AG09319 (cell line): ENCODE results near the gene ADM.
A peak's percentile ranks its signal among the peaks of the same experiment; 100 is the strongest.

ENCODE experiments used
- DNase-seq: peaks from one replicate; pipeline ENCODE4 v3.0.0-alpha.2; 2010; ENCODE audit warnings: low read depth; ENCODE audit errors: extremely low read depth
- CTCF ChIP-seq: IDR thresholded peaks from 2 replicates; pipeline ENCODE4 v1.5.1; 2011; ENCODE audit warnings: low read depth, mild to moderate bottlenecking, inconsistent platforms, low read length, moderate library complexity

ADM gene

DNA sequence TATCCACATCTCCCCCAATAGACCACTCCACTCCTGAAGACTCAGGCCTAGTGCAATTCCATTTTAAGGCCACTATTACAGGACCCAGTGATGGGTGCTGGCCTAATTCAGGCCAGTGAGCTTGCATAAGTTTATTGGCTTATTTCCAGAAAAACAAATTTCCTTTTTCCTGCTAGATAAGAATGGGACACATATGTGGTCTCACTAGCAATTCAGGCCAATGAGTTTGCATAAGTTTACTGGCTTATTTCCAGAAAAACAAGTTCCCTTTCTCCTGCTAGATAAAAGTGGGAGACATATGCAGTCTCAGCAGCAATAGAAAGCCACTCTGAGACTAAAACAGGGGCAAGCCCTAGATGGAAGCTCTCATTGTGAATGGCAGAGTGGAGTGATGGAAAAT lies 22.4 kb downstream of the ADM start:
- no peak for TF ChIP-seq CTCF
- no peak for DNase-seq

GRCh38 chr11:10328314-10329098 lies 23.6 kb downstream of the ADM start:
- no peak for TF ChIP-seq CTCF
- DNase-seq = no peak

DNA sequence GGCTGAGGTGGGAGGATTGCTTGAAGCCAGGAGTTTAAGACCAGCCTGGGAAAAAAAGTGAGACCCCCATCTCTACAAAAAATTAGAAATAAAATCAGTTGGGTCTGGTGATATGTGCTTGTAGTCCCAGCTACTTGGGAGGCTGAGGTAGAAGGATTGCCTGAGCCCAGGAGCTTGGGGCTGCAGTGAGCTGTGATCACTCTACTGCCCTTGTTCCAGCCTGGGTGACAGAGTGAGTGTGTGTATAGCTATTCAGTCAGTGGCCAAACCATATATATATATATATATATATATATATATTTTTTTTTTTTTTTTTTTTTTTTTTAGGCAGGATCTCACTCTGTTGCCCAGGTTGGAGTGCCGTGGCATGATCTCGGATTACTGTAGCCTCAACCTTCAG lies 24.5 kb downstream of the ADM start:
- DNase-seq = no peak

DNA sequence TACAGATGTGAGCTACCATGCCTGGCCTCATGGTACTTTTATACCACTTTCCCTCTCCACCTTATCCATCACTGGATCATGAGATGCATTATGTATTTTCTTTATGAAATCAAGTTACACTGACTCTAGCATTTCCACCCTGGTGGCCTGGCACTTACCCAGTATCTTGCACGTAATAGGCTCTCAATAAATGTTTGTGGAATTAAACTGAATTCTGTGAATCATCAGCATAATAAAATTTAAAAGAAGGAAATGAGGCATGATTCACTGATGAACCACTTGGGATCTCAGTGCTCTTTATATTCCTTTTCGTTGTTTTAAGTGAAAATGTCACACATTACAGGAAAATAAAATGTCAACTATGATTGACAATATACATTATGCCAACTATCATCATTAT lies 25.1 kb downstream of the ADM start:
- peak; percentile 69 for DNase-seq
- no peak for TF ChIP-seq CTCF

More for the DNA sequence above, 24.5 kb downstream of the ADM start:
- no peak for TF ChIP-seq CTCF

GRCh38 chr11:10331548-10332289 lies 26.8 kb downstream of the ADM start:
- TF ChIP-seq CTCF = no peak
- no peak for DNase-seq

- no peak for TF ChIP-seq CTCF
- no peak for DNase-seq
These were observed 28.6 kb downstream of the ADM start for GRCh38 chr11:10333490-10333889.

DNA sequence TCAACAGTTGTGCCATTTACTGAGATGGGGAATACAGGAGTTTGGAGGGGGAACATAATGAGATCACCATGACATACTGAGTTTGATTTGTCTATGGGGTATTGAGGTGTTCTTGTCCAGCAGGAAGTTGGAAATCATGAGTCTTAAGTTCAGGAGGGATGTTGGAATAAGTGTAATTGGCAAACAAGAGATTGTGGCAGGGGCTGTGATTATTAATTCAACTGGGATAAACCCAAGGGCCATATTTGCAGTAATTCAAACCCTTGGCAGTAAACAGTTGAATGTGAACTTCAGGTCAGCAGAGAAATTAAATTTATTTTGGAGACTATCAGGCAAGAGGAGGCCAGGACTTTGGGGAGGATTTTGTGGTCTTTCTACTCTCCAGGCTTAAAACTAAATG lies 33.4 kb downstream of the ADM start:
- DNase-seq = no peak
- no peak for TF ChIP-seq CTCF
